SK-N-MC (cell line): ENCODE data around the gene PLCE1.

ENCODE experiments used
- EZH2 ChIP-seq: fragments of 200-600 bp; sonication (generic); IDR thresholded peaks from one replicate; pipeline ENCODE4 v1.6.1; 2017; ENCODE audit warnings: antibody characterized with exemption
- POLR2AphosphoS5 ChIP-seq: IDR thresholded peaks from 2 replicates; pipeline ENCODE4 v1.6.1; 2012; ENCODE audit warnings: mild to moderate bottlenecking, low read depth, low read length, borderline replicate concordance

- TF ChIP-seq POLR2AphosphoS5 (no peak), EZH2 (no peak)
Observed at GRCh38 chr10:93965911-93966310, 27.8 kb upstream of the PLCE1 start.
